H1 (cell line): ENCODE data around the gene SLC25A42. TPM values are rescaled to one million over a fixed set of nuclear protein-coding genes. Genes with fewer than 3 reads are reported as not detected.

Source experiments
- CTCF ChIA-PET: fragments of 300-600 bp; sonication (Branson Sonifier 250); formaldehyde crosslinking; loops from one replicate; lab custom pipeline; 2021; ENCODE audit not compliant: partially characterized antibody; lab: Charles Lee
- POLR2A ChIA-PET: fragments of 300-600 bp; sonication (Branson Sonifier 250); formaldehyde crosslinking; loops from one replicate; lab custom pipeline; 2021; ENCODE audit warnings: inconsistent platforms; ENCODE audit not compliant: partially characterized antibody; lab: Charles Lee
- DNase-seq, 2 experiments: peaks; one replicate each; pipeline versions ENCODE4 v3.0.0 to v3.0.0-alpha.2; 2010 to 2022; ENCODE audit warnings: low spot score in 2 of 2, low read depth in 1 of 2, mixed read lengths in 1 of 2
- FAIRE-seq: peaks from 2 replicates; lab custom pipeline; 2011; peaks lifted over from hg19 to GRCh38; lab: Jason Lieb, UNC
- H2AFZ ChIP-seq: 2 replicates; pipeline ENCODE4 v1.8.1; 2012; ENCODE audit warnings: low read length, inconsistent platforms
- H2AK5ac ChIP-seq: 2 replicates; pipeline ENCODE4 v1.6.1; 2013; ENCODE audit warnings: low read depth, low read length
- H2BK120ac ChIP-seq: replicated peaks from 2 replicates; pipeline ENCODE3; 2013; ENCODE audit warnings: low read depth, low read length, inconsistent platforms
- H2BK12ac ChIP-seq: 2 replicates; pipeline ENCODE4 v1.6.1; 2013; ENCODE audit warnings: low read depth, low read length
- H2BK15ac ChIP-seq: 2 replicates; pipeline ENCODE4 v1.6.1; 2013; ENCODE audit warnings: low read length
- H2BK20ac ChIP-seq: 2 replicates; pipeline ENCODE4 v1.6.1; 2013; ENCODE audit warnings: low read length
- H2BK5ac ChIP-seq: 2 replicates; pipeline ENCODE4 v1.6.1; 2013; ENCODE audit warnings: low read depth, low read length
- H3K14ac ChIP-seq: 2 replicates; pipeline ENCODE4 v1.6.1; 2013; ENCODE audit warnings: inconsistent platforms; ENCODE audit not compliant: insufficient read length
- H3K18ac ChIP-seq: 2 replicates; pipeline ENCODE4 v1.6.1; 2013; ENCODE audit warnings: low read length; ENCODE audit errors: extremely low read depth
- H3K23ac ChIP-seq: 2 replicates; pipeline ENCODE4 v1.6.1; 2013; ENCODE audit warnings: inconsistent platforms; ENCODE audit not compliant: insufficient read length
- H3K23me2 ChIP-seq: 2 replicates; pipeline ENCODE4 v1.6.1; 2013; ENCODE audit warnings: low read depth, low read length
- H3K27ac ChIP-seq: 2 replicates; pipeline ENCODE4 v1.6.1; 2011; ENCODE audit warnings: low read depth, low read length, inconsistent platforms
- H3K27me3 ChIP-seq, 4 experiments: replicated peaks in 1 of 4; 1 replicate in 1 of 4; 2 replicates in 3 of 4; pipeline versions ENCODE4 v1.6.1 to v1.8.1; 2011 to 2013; ENCODE audit warnings: low read length in 3 of 4, mild to moderate bottlenecking in 3 of 4, inconsistent platforms in 2 of 4, mixed read lengths in 2 of 4, moderate library complexity in 1 of 4; ENCODE audit not compliant: control insufficient read depth in 3 of 4, insufficient read depth in 3 of 4; ENCODE audit errors: extremely low read depth in 1 of 4
- H3K36me3 ChIP-seq, 4 experiments: 2 replicates each; pipeline versions ENCODE4 v1.6.1 to v1.8.1; 2011 to 2013; ENCODE audit warnings: mild to moderate bottlenecking in 4 of 4, low read length in 3 of 4, moderate library complexity in 2 of 4, control low read depth in 1 of 4, inconsistent platforms in 1 of 4; ENCODE audit not compliant: insufficient read depth in 4 of 4, control insufficient read depth in 2 of 4
- H3K4ac ChIP-seq: replicated peaks from 2 replicates; pipeline ENCODE3; 2013; ENCODE audit warnings: low read length, low read depth, mixed read lengths, inconsistent platforms; ENCODE audit not compliant: insufficient read length
- H3K4me1 ChIP-seq, 4 experiments: replicated peaks in 1 of 4; 1 replicate in 1 of 4; 2 replicates in 3 of 4; pipeline versions ENCODE4 v1.6.1 to v1.8.1; 2011 to 2013; ENCODE audit warnings: low read length in 3 of 4, inconsistent platforms in 2 of 4, mixed read lengths in 1 of 4; ENCODE audit not compliant: insufficient read depth in 4 of 4, control insufficient read depth in 3 of 4
- H3K4me2 ChIP-seq, 2 experiments: 2 replicates each; pipeline versions ENCODE4 v1.6.1 to v1.8.1; 2011 to 2013; ENCODE audit warnings: low read depth in 2 of 2, low read length in 2 of 2, control low read depth in 1 of 2, inconsistent platforms in 1 of 2, mild to moderate bottlenecking in 1 of 2; ENCODE audit not compliant: insufficient read depth in 1 of 2
- H3K4me3 ChIP-seq, 4 experiments: fragments of 200-600, 300-600 bp in 1 of 4; sonication (generic), shearing (Covaris generic), sonication (Bioruptor Twin) in 1 of 4; 2 replicates each; pipeline versions ENCODE4 v1.5.1 to v1.8.1; 2011 to 2016; ENCODE audit warnings: low read length in 4 of 4, low read depth in 3 of 4, control low read depth in 2 of 4, inconsistent platforms in 2 of 4, mild to moderate bottlenecking in 2 of 4, mixed read lengths in 1 of 4, moderate library complexity in 1 of 4; ENCODE audit not compliant: insufficient read depth in 2 of 4; ENCODE audit errors: extremely low read depth in 1 of 4
- H3K56ac ChIP-seq: replicated peaks from 2 replicates; pipeline ENCODE3; 2013; ENCODE audit warnings: low read depth, mild to moderate bottlenecking, mixed read lengths, low read length, inconsistent platforms; ENCODE audit not compliant: insufficient read length
- H3K79me1 ChIP-seq: 2 replicates; pipeline ENCODE4 v1.6.1; 2013; ENCODE audit warnings: low read depth, low read length, control low read depth
- H3K79me2 ChIP-seq, 2 experiments: 2 replicates each; pipeline versions ENCODE4 v1.6.1 to v1.8.1; 2012 to 2013; ENCODE audit warnings: low read length in 2 of 2, mild to moderate bottlenecking in 2 of 2, inconsistent platforms in 1 of 2; ENCODE audit not compliant: insufficient read depth in 2 of 2, control insufficient read depth in 1 of 2
- H3K9ac ChIP-seq, 4 experiments: replicated peaks in 1 of 4; 1 replicate in 1 of 4; 2 replicates in 3 of 4; pipeline versions ENCODE4 v1.6.1 to v1.8.1; 2011 to 2013; ENCODE audit warnings: low read depth in 3 of 4, low read length in 3 of 4, control low read depth in 2 of 4, mild to moderate bottlenecking in 2 of 4, moderate library complexity in 2 of 4, inconsistent platforms in 1 of 4; ENCODE audit errors: extremely low read depth in 1 of 4
- H3K9me3 ChIP-seq, 2 experiments: 2 replicates each; pipeline versions ENCODE4 v1.6.1 to v1.8.1; 2012 to 2013; ENCODE audit warnings: mild to moderate bottlenecking in 2 of 2, moderate library complexity in 2 of 2, control low read depth in 1 of 2, inconsistent platforms in 1 of 2, low read depth in 1 of 2, low read length in 1 of 2, mixed read lengths in 1 of 2; ENCODE audit not compliant: insufficient read depth in 2 of 2
- H4K20me1 ChIP-seq, 2 experiments: replicated peaks in 1 of 2; 2 replicates each; pipeline versions ENCODE3 to v1.8.1; 2011 to 2013; ENCODE audit warnings: inconsistent platforms in 2 of 2, low read length in 2 of 2, mild to moderate bottlenecking in 1 of 2; ENCODE audit not compliant: insufficient read depth in 2 of 2, control insufficient read depth in 1 of 2
- H4K5ac ChIP-seq: 2 replicates; pipeline ENCODE4 v1.6.1; 2013; ENCODE audit warnings: low read length, low read depth, mixed read lengths, inconsistent platforms; ENCODE audit not compliant: insufficient read length
- H4K8ac ChIP-seq: 2 replicates; pipeline ENCODE4 v1.8.0; 2013; ENCODE audit warnings: mild to moderate bottlenecking, moderate library complexity, low read length, inconsistent platforms; ENCODE audit not compliant: insufficient read depth; ENCODE audit errors: extremely low read depth
- H4K91ac ChIP-seq: replicated peaks from 2 replicates; pipeline ENCODE3; 2013; ENCODE audit warnings: low read length, mixed read lengths, inconsistent platforms; ENCODE audit not compliant: insufficient read length
- ASH2L ChIP-seq: fragments of 200-600, 300-600 bp; sonication (generic); IDR thresholded peaks from one replicate; pipeline ENCODE4 v1.7.1; 2017; ENCODE audit warnings: low read length
- CREB1 ChIP-seq: IDR thresholded peaks from 2 replicates; pipeline ENCODE4 v1.6.1; 2012; ENCODE audit warnings: inconsistent platforms
- E2F6 ChIP-seq: IDR thresholded peaks from 2 replicates; pipeline ENCODE4 v1.6.1; 2012; ENCODE audit warnings: inconsistent platforms
- EGR1 ChIP-seq: IDR thresholded peaks from 2 replicates; pipeline ENCODE4 v1.6.1; 2011; ENCODE audit warnings: low read depth, low read length, borderline replicate concordance
- JUN ChIP-seq: IDR thresholded peaks from 2 replicates; pipeline ENCODE4 v1.6.1; 2011; ENCODE audit warnings: low read depth, mild to moderate bottlenecking, improper control_type of control experiment, low read length
- KDM1A ChIP-seq: fragments of 200-600, 300-600 bp; sonication (generic); IDR thresholded peaks from 2 replicates; pipeline ENCODE4 v1.7.1; 2016; ENCODE audit warnings: mild to moderate bottlenecking, low read length, borderline replicate concordance
- NANOG ChIP-seq: IDR thresholded peaks from 2 replicates; pipeline ENCODE4 v1.6.1; 2011; ENCODE audit warnings: low read length, low read depth, mild to moderate bottlenecking, inconsistent platforms; ENCODE audit not compliant: insufficient read depth, poor library complexity, severe bottlenecking
- RFX5 ChIP-seq: IDR thresholded peaks from 2 replicates; pipeline ENCODE4 v1.6.1; 2011; ENCODE audit warnings: low read depth, low read length, improper control_type of control experiment, borderline replicate concordance
- RNF2 ChIP-seq: fragments of 200-900, 300-1000 bp; sonication (generic); IDR thresholded peaks from 2 replicates; pipeline ENCODE4 v1.7.1; 2016; ENCODE audit warnings: borderline replicate concordance, low read depth, mild to moderate bottlenecking, antibody characterized with exemption, low read length; ENCODE audit not compliant: poor library complexity, severe bottlenecking; ENCODE audit errors: missing control alignments
- YY1 ChIP-seq: IDR thresholded peaks from 2 replicates; pipeline ENCODE4 v1.6.1; 2011; ENCODE audit warnings: low read depth, mild to moderate bottlenecking, low read length
- WGBS, 2 experiments: shearing (Covaris generic) in 1 of 2; methylation state at CpG; one replicate each; pipeline versions ENCODE4 v1.1.6 to v1.1.7; 2013 to 2015; ENCODE audit warnings: low lambda C conversion rate in 2 of 2, mixed read lengths in 2 of 2, inconsistent platforms in 1 of 2, low coverage in 1 of 2, missing lambda C conversion rate in 1 of 2; ENCODE audit not compliant: insufficient replicate concordance in 2 of 2, insufficient coverage in 1 of 2, insufficient read length in 1 of 2; ENCODE audit errors: extremely low coverage in 1 of 2, missing lambda C conversion rate in 1 of 2; 5-methylcytosine and 5-hydroxymethylcytosine counted together
- polyA plus RNA-seq, 7 experiments: library from polyadenylated mRNA; depleted of rRNA in 3 of 7; stranded (reverse) in 5 of 7; unstranded in 2 of 7; fragments of >200 nt in 5 of 7; fragments of 200-250 nt in 2 of 7; gene quantifications; 1 replicate in 5 of 7; 2 replicates in 1 of 7; 4 replicates in 1 of 7; pipeline versions ENCODE4 v1.2.1 to v1.2.3, GENCODE V29; 2011 to 2013; ENCODE audit warnings: missing spikeins in 2 of 7, mixed read lengths in 2 of 7
- total RNA-seq: library from RNA; stranded (reverse); fragmentation: NEBNext Ultra II Directional; extraction: Animal tissue kit (Norgen Biotek cat#: 25700); gene quantifications from 2 replicates; pipeline ENCODE4 v1.2.1, GENCODE V29; 2021

SLC25A42 gene
- total and polyA plus RNA-seq, 2 of the 8 experiments (the other 6 are each of a cell fraction or from before 2014, with no cell fraction given) = 5.9 to 6.2 TPM

- FAIRE-seq (no peak), DNase-seq (no peak)
- Histone ChIP-seq H3K23ac (no peak overlapping the region), H3K36me3 (no peaks in the 10 kb centered on the region), H3K4me3 (no peak overlapping the region), H3K56ac (no peak overlapping the region), H2BK20ac (no peak overlapping the region), H3K27ac (no peak overlapping the region), H4K8ac (no peak overlapping the region), H4K5ac (no peak overlapping the region), H3K4ac (no peak overlapping the region), H2BK5ac (no peak overlapping the region), H2BK15ac (no peak overlapping the region), H4K20me1 (peaks cover 0 to 8% of the 10 kb centered on the region in 2 experiments), H2AFZ (no peak overlapping the region), H3K14ac (no peak overlapping the region), H3K4me1 (no peaks in the 10 kb centered on the region), H3K23me2 (no peaks in the 10 kb centered on the region; the same call in 1 of the 2 replicates), H3K9me3 (no peaks in the 10 kb centered on the region), H3K9ac (no peak overlapping the region), H3K79me2 (no peaks in the 10 kb centered on the region), H2BK12ac (no peak overlapping the region), H2BK120ac (no peak overlapping the region), H2AK5ac (no peak overlapping the region), H3K4me2 (no peak overlapping the region), H3K18ac (no peak overlapping the region), H4K91ac (no peak overlapping the region), H3K27me3 (peaks cover 0 to 29% (median 15%) of the 10 kb centered on the region in 4 experiments; a peak in 6 of 7 replicates), H3K79me1 (0 out of 2 replicates have a peak, but pooled peaks cover 2% of the 10 kb centered on the region)
- WGBS, 2 experiments = 87% methylated on average over 6 of the region's 6 CpGs; no CpG with 5 or more reads in 1 of the 2 experiments
- TF ChIP-seq KDM1A (no peak), YY1 (no peak), CREB1 (no peak), RNF2 (no peak), NANOG (no peak), EGR1 (no peak), E2F6 (no peak), JUN (no peak), ASH2L (no peak), RFX5 (no peak)
- CTCF ChIA-PET = interaction anchor here (0.7 to 1.2 kb wide), 2 partner anchors 12 to 807 kb away, joined by 3 to 4 read pairs; no protein-coding TSS in a partner anchor
- POLR2A ChIA-PET = interaction anchor here (0.6 to 2.0 kb wide), 3 partner anchors 11 to 452 kb away, joined by 4 read pairs; no protein-coding TSS in a partner anchor
Measured at GRCh38 chr19:19078801-19079200, 15.0 kb downstream of the SLC25A42 start.
